Heart left ventricle (tissue), 16 donors: Measurements from ENCODE around the gene RAI2. TPM values are rescaled to one million over a fixed set of nuclear protein-coding genes. Genes with fewer than 3 reads are reported as not detected.

Experiments
- ATAC-seq, 4 donors: fragments of 200-7000 bp; cut with Tn5 transposase; one replicate each; pipeline ENCODE4 v1.9.1; 2020 to 2022; ENCODE audit warnings: moderate library complexity in 4 of 4, mild to moderate bottlenecking in 3 of 4, moderate number of reproducible peaks in 1 of 4
- DNase-seq, 5 donors: peaks; one replicate each; pipeline ENCODE4 v3.0.0-alpha.2; 2020
- H3K27ac ChIP-seq, 12 donors: fragments of 200-600 bp; sonication (generic) in 4 of 12; one replicate each; pipeline versions ENCODE4 v1.5.0 to v1.8.0; 2016 to 2022; ENCODE audit warnings: mild to moderate bottlenecking in 2 of 12
- H3K27me3 ChIP-seq, 9 donors: fragments of 200-600 bp; sonication (generic) in 2 of 9; one replicate each; pipeline versions ENCODE4 v1.5.1 to v1.8.0; 2016 to 2022; ENCODE audit warnings: mild to moderate bottlenecking in 3 of 9
- H3K36me3 ChIP-seq, 9 donors: fragments of 200-600 bp; sonication (generic) in 2 of 9; one replicate each; pipeline versions ENCODE4 v1.5.0 to v1.8.0; 2018 to 2022; ENCODE audit warnings: mild to moderate bottlenecking in 2 of 9
- H3K4me1 ChIP-seq, 12 donors: fragments of 200-600 bp; sonication (generic) in 4 of 12; one replicate each; pipeline versions ENCODE4 v1.5.0 to v1.8.0; 2016 to 2022; ENCODE audit warnings: mild to moderate bottlenecking in 3 of 12
- H3K4me3 ChIP-seq, 12 donors: fragments of 200-600 bp; sonication (generic) in 4 of 12; one replicate each; pipeline versions ENCODE4 v1.5.0 to v1.8.0; 2017 to 2022; ENCODE audit warnings: mild to moderate bottlenecking in 9 of 12, moderate library complexity in 4 of 12
- H3K9me3 ChIP-seq, 12 donors: fragments of 200-600 bp; sonication (generic) in 4 of 12; one replicate each; pipeline versions ENCODE4 v1.5.0 to v1.8.0; 2016 to 2022; ENCODE audit warnings: mild to moderate bottlenecking in 1 of 12
- CTCF ChIP-seq, 12 donors: fragments of 200-600 bp; sonication (generic) in 4 of 12; IDR thresholded peaks; one replicate each; pipeline versions ENCODE4 v1.5.0 to v1.8.0; 2018 to 2022; ENCODE audit warnings: antibody characterized with exemption in 12 of 12, mild to moderate bottlenecking in 5 of 12
- POLR2A ChIP-seq, 2 donors: fragments of 450-650 bp; IDR thresholded peaks; one replicate each; pipeline ENCODE4 v1.6.1; 2017; ENCODE audit warnings: antibody characterized with exemption in 2 of 2, mild to moderate bottlenecking in 2 of 2, moderate library complexity in 2 of 2
- WGBS, 4 donors: extraction: QIAGEN DNeasy Blood & Tissue Kit in 2 of 4; methylation state at CpG; one replicate each; pipeline versions ENCODE4 v1.1.5 to v1.1.7; 2013 to 2018; 5-methylcytosine and 5-hydroxymethylcytosine counted together
- intact Hi-C, 10 donors: fragments of 100-400 bp; cut with DNase I; formaldehyde crosslinking; loops; one replicate each; pipeline versions ENCODE4 v1.11.1 to v1.14.2; 2022
- polyA plus RNA-seq, 2 donors: library from polyadenylated mRNA; stranded (reverse); fragments of 200-250 nt; gene quantifications; one replicate each; pipeline ENCODE4 v1.2.3, GENCODE V29; 2013
- total RNA-seq, 9 donors: library from RNA; depleted of rRNA in 2 of 9; stranded (reverse); fragments of >200 nt in 2 of 9; fragmentation: NEBNext Ultra II Directional in 3 of 9; extraction: Animal tissue kit (Norgen Biotek cat#: 25700) in 3 of 9; gene quantifications; one replicate each; pipeline versions ENCODE4 v1.1.0 to v1.2.4, GENCODE V29; 2016 to 2023
- donor health status: ischemic (EF 13 %, LVEDD 7.1; RV severe dilation, severe dysfunction).
- donor health status: healthy with polysubstance abuse.
- donor health status: DM: no; HTN: yes; CAD: no.
- donor health status: DM: no; HTN: no; CAD: no.
- donor health status: ischemic (EF 25% LVEDD 6.9; RV normal size, moderate dysfunction).
- donor health status: ischemic (EF 25% LVEDD 5.7; RV mildly dilated, moderate dysfunction).
- donor health status: healthy.
- donor health status: DM: yes; HTN: yes; CAD: no.
- donor health status: ischemic (EF 35%, LVEDD 5.7; RV mildly dilated, moderate dysfunction).
- donor health status: nonischemic (EF 11% LVEDD 7.7; RV severe dilation, severe dysfunction).
- donor health status: DM: yes; HTN: yes; CAD: no.
- donor health status: PGD.
- donor health status: ischemic (EF 29% LVEDD 5.4; RV normal size, mild dysfunction).
- donor health status: nonischemic (EF 23%, LVEDD 6.1; RV moderate dilation, normal function).

The RAI2 gene
- total and polyA plus RNA-seq, 11 donors = 16.2 to 31.3 (median 22.1) TPM

DNA sequence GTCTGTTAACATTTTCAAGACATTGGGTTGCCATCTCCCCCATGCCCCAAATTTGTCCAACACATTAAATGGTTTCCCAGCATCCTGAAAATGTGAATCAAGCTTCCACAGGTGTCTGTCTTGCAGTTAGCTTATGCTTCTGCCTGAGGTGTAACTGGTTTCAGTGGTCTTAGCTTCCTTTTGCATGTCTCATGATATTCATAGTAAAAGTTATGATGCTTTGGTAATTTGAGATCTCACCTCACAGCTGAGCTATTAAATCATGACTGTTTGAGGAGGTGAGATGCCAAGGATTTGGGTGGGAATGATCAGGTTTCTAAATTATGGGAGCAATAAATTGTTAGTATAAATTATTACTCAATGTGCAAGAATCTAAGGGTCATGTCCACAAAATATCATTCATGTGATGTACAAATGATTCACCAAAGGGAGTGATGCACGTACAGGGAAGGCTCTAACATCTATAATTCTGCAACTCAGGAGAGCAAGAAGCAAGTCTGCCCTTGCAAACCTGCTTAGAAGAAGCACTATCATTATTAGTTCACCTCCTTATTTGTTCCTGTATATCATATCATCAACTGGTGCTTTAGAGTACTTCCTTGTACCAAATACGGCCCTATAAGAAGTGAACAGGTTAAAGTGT lies 17.1 kb upstream of the RAI2 start:
- H3K4me1 ChIP-seq = no peaks in the 10 kb centered on the region
- 53 to 74% (median 65%) methylated on average over 2 of the region's 2 CpGs for WGBS, 4 donors
- TF ChIP-seq POLR2A (IDR thresholded peaks at IDR 0.05) (no peak), CTCF (IDR thresholded peaks at IDR 0.05) (no peak)
- no peak overlapping the region for H3K4me3 ChIP-seq
- no peaks in the 10 kb centered on the region for H3K36me3 ChIP-seq
- H3K9me3 ChIP-seq = peaks cover 0 to 8% (median 0%) of the 10 kb centered on the region in 12 donors
- no peak for DNase-seq
- H3K27me3 ChIP-seq = peaks cover 0 to 23% (median 0%) of the 10 kb centered on the region in 9 donors
- no peak for ATAC-seq
- H3K27ac ChIP-seq = no peak overlapping the region
- intact Hi-C loops = loop anchor here in 3 of 10 donors (5.0 to 10.0 kb wide), 2 partner anchors 63 to 66 kb away; no protein-coding TSS in a partner anchor

DNA sequence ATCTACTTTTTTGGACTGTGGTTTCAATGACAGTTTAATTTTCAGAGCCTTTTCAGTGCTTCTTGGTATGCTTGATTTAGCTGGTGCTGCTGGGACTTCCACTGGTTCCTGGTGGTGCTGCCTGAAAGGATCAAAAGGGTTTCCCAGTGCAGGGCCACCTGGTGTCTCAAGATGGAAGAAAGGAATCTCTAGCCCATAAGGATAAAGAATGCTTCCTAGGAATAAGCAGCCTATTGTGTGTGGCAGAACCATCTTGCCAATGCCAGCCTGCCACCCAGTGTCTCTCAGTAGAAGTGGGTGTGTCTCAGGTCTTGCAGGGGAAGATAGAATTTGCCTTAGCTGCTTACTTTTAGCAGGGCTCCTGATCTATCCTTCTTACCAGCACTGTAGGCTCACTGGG lies 15.0 kb upstream of the RAI2 start:
- H3K4me3 ChIP-seq = no peak overlapping the region
- DNase-seq (no peak), ATAC-seq (no peak)
- no peak overlapping the region for H3K27ac ChIP-seq
- intact Hi-C loops = loop anchor here in 3 of 10 donors (5.0 to 10.0 kb wide), 2 partner anchors 61 to 64 kb away; no protein-coding TSS in a partner anchor
- peaks cover 0 to 8% (median 0%) of the 10 kb centered on the region in 12 donors for H3K9me3 ChIP-seq
- TF ChIP-seq CTCF (IDR thresholded peaks at IDR 0.05) = peak in 2 of 12 donors; percentile 7 to 23
- TF ChIP-seq POLR2A (IDR thresholded peaks at IDR 0.05) = no peak
- H3K36me3 ChIP-seq = no peaks in the 10 kb centered on the region
- no peaks in the 10 kb centered on the region for H3K4me1 ChIP-seq
- peaks cover 0 to 23% (median 0%) of the 10 kb centered on the region in 9 donors for H3K27me3 ChIP-seq

DNA sequence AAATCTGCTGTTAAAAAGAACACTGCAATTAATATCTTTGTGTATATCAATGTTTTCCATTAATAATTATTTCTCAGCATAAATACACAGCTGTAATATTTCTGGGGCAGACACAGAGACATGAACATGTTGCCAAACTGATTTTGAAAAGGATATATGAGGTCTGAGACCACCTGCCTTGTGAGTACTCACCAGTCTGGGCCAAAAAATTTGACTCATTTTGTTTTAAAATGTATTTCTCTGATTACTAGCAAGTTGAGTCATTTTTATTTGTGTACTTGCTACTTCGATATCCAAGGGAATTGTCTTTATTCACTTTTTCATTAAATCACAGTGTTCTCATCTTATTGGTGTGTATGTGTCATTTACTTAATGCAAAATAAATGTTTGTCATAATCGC lies 8.5 kb upstream of the RAI2 start:
- no peak for DNase-seq
- H3K36me3 ChIP-seq = no peaks in the 10 kb centered on the region
- H3K4me3 ChIP-seq = no peak overlapping the region
- intact Hi-C loops = loop anchor here in 3 of 10 donors (10.0 kb wide), 2 partner anchors 55 to 125 kb away; no protein-coding TSS in a partner anchor
- TF ChIP-seq CTCF (IDR thresholded peaks at IDR 0.05) = no peak
- no peak for TF ChIP-seq POLR2A (IDR thresholded peaks at IDR 0.05)
- WGBS, 4 donors = 78 to 95% (median 85%) methylated on average over 2 of the region's 2 CpGs
- no peaks in the 10 kb centered on the region for H3K4me1 ChIP-seq
- H3K9me3 ChIP-seq = peaks cover 0 to 8% (median 0%) of the 10 kb centered on the region in 12 donors
- peaks cover 0 to 6% (median 0%) of the 10 kb centered on the region in 9 donors for H3K27me3 ChIP-seq
- no peak for ATAC-seq
- no peak overlapping the region for H3K27ac ChIP-seq

GRCh38 chrX:17861489-17862011 lies 452 bp upstream of the RAI2 start:
- peak overlapping the region in 4 of 12 donors; percentile 57 to 67 (median 62) for H3K27ac ChIP-seq
- H3K4me3 ChIP-seq = peak overlapping the region; percentile 17 to 80 (median 56)
- WGBS, 4 donors = 4 to 35% (median 18%) methylated on average over 13 to 15 of the region's 15 CpGs
- no peaks in the 10 kb centered on the region for H3K9me3 ChIP-seq
- TF ChIP-seq POLR2A (IDR thresholded peaks at IDR 0.05) = no peak
- DNase-seq (no peak), ATAC-seq (no peak)
- peaks cover 0 to 28% (median 0%) of the 10 kb centered on the region in 9 donors for H3K27me3 ChIP-seq
- intact Hi-C loops = loop anchor here in 5 of 10 donors (5.0 to 10.0 kb wide), 4 partner anchors 39 to 117 kb away; no protein-coding TSS in a partner anchor
- H3K4me1 ChIP-seq = peaks cover 0 to 6% (median 0%) of the 10 kb centered on the region in 12 donors
- H3K36me3 ChIP-seq = no peaks in the 10 kb centered on the region
